ENCODE measurements around the gene OTOR.

The OTOR gene

GRCh38 chr20:16752082-16752481 lies 3.9 kb downstream of the OTOR start:
- no peak for DNase-seq

GRCh38 chr20:16752901-16753300 lies 4.7 kb downstream of the OTOR start:
- no peak for DNase-seq

GRCh38 chr20:16758454-16759180 lies 10.5 kb downstream of the OTOR start:
- no peak for DNase-seq

- no peak for DNase-seq
Observed at GRCh38 chr20:16759181-16759563, 11.0 kb downstream of the OTOR start.

- no peak for DNase-seq
Observed at GRCh38 chr20:16760431-16761304, 12.5 kb downstream of the OTOR start.

- DNase-seq = peak; percentile 57
Observed at GRCh38 chr20:16761305-16761829, 13.2 kb downstream of the OTOR start.

- no peak for DNase-seq
Observed at GRCh38 chr20:16764560-16764959, 16.4 kb downstream of the OTOR start.

- DNase-seq = no peak
Observed at GRCh38 chr20:16771213-16771612, 23.1 kb downstream of the OTOR start.

- DNase-seq = no peak
Observed at GRCh38 chr20:16775961-16776360, 27.8 kb downstream of the OTOR start.

- no peak for DNase-seq
Observed at GRCh38 chr20:16777126-16777525, 29.0 kb downstream of the OTOR start.

GRCh38 chr20:16778159-16778558 lies 30.0 kb downstream of the OTOR start:
- no peak for DNase-seq

- no peak for DNase-seq
Observed at GRCh38 chr20:16781496-16781895, 33.3 kb downstream of the OTOR start.

- no peak for DNase-seq
Observed at GRCh38 chr20:16785226-16785625, 37.1 kb downstream of the OTOR start.

Data from COR-L47 (cell line).